Type B pancreatic cell (in vitro differentiated cells): ENCODE measurements around the gene IRF8. TPM values are rescaled to one million over a fixed set of nuclear protein-coding genes. Genes with fewer than 3 reads are reported as not detected.

Experiments
- DNase-seq: peaks from one replicate; pipeline ENCODE4 v3.0.0; 2021; ENCODE audit warnings: mixed read lengths; ENCODE audit not compliant: unreplicated experiment; ENCODE audit errors: extremely low spot score
- H3K27ac Mint-ChIP-seq: 2 replicates; pipeline ENCODE4 v1.8.0; 2021; ENCODE audit warnings: mild to moderate bottlenecking, mixed read lengths
- H3K27me3 Mint-ChIP-seq: 2 replicates; pipeline ENCODE4 v1.8.0; 2021; ENCODE audit warnings: mixed read lengths
- H3K36me3 Mint-ChIP-seq: 2 replicates; pipeline ENCODE4 v1.8.0; 2021; ENCODE audit warnings: mixed read lengths
- H3K4me1 Mint-ChIP-seq: one replicate; pipeline ENCODE4 v1.8.0; 2021; ENCODE audit warnings: mixed read lengths; ENCODE audit not compliant: unreplicated experiment
- H3K4me3 Mint-ChIP-seq: 2 replicates; pipeline ENCODE4 v1.8.0; 2021; ENCODE audit warnings: mild to moderate bottlenecking, mixed read lengths
- H3K9me3 Mint-ChIP-seq: 2 replicates; pipeline ENCODE4 v1.8.0; 2021; ENCODE audit warnings: mixed read lengths
- total RNA-seq: library from RNA; stranded (reverse); gene quantifications from 2 replicates; pipeline ENCODE4 v1.2.1, GENCODE V29; 2021; ENCODE audit warnings: low replicate concordance
- TF ChIP-seq, protein P1 (sequence below): fragments of 200-600 bp; sonication (generic); conservative IDR thresholded peaks from 2 replicates; pipeline ENCODE4 v1.5.0; 2021; ENCODE audit warnings: antibody characterized with exemption, mild to moderate bottlenecking

The IRF8 gene
- total RNA-seq, 1 donor from 2014 or later: 12.6 TPM

- Mint-ChIP-seq H3K4me1 (no peaks in the 10 kb centered on the region), H3K27ac (no peak overlapping the region), H3K27me3 (peaks cover 67% of the 10 kb centered on the region), H3K36me3 (no peaks in the 10 kb centered on the region), H3K4me3 (no peak overlapping the region), H3K9me3 (no peaks in the 10 kb centered on the region)
- no peak for DNase-seq
- TF ChIP-seq, protein P1, sequence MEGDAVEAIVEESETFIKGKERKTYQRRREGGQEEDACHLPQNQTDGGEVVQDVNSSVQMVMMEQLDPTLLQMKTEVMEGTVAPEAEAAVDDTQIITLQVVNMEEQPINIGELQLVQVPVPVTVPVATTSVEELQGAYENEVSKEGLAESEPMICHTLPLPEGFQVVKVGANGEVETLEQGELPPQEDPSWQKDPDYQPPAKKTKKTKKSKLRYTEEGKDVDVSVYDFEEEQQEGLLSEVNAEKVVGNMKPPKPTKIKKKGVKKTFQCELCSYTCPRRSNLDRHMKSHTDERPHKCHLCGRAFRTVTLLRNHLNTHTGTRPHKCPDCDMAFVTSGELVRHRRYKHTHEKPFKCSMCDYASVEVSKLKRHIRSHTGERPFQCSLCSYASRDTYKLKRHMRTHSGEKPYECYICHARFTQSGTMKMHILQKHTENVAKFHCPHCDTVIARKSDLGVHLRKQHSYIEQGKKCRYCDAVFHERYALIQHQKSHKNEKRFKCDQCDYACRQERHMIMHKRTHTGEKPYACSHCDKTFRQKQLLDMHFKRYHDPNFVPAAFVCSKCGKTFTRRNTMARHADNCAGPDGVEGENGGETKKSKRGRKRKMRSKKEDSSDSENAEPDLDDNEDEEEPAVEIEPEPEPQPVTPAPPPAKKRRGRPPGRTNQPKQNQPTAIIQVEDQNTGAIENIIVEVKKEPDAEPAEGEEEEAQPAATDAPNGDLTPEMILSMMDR: no peak
Observed at GRCh38 chr16:85878875-85879274, 20.1 kb upstream of the IRF8 start.

GRCh38 chr16:85879549-85879948, 19.4 kb upstream of the IRF8 start:
- no peaks in the 10 kb centered on the region for H3K36me3 Mint-ChIP-seq
- H3K4me3 Mint-ChIP-seq: no peak overlapping the region
- peaks cover 67% of the 10 kb centered on the region for H3K27me3 Mint-ChIP-seq
- no peak for DNase-seq
- H3K9me3 Mint-ChIP-seq: no peaks in the 10 kb centered on the region
- H3K4me1 Mint-ChIP-seq: no peaks in the 10 kb centered on the region
- TF ChIP-seq, protein P1: no peak
- no peak overlapping the region for H3K27ac Mint-ChIP-seq

GRCh38 chr16:85879975-85880831, 18.8 kb upstream of the IRF8 start:
- Mint-ChIP-seq H3K27me3 (peaks cover 73% of the 10 kb centered on the region), H3K4me1 (no peaks in the 10 kb centered on the region)

DNA sequence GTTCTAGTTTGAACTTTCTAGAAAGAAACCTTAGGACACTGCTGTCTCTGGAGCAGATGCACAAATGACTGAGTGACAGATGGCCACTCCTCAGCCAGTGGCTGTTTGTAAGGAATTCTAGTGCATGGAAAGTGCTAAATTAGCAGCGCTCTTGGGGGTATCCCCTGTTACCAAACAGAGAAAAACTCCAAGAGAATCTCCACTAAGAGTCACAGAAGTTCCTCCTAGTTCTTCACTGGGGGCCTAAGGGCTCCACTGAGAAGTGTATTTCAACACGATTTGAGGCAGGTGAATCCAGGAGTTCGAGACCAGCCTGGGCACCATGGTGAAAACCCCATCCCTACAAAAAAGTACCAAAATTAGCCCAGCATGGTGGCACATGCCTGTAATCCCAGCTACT, 18.1 kb upstream of the IRF8 start:
- no peak overlapping the region for H3K27ac Mint-ChIP-seq
- DNase-seq: no peak
- H3K36me3 Mint-ChIP-seq: no peaks in the 10 kb centered on the region
- no peak overlapping the region for H3K4me3 Mint-ChIP-seq
- TF ChIP-seq, protein P1: no peak
- H3K4me1 Mint-ChIP-seq: no peaks in the 10 kb centered on the region
- H3K27me3 Mint-ChIP-seq: peaks cover 72% of the 10 kb centered on the region
- H3K9me3 Mint-ChIP-seq: no peaks in the 10 kb centered on the region

More at GRCh38 chr16:85879975-85880831, 18.8 kb upstream of the IRF8 start:
- Mint-ChIP-seq H3K9me3 (no peaks in the 10 kb centered on the region), H3K4me3 (no peak overlapping the region), H3K36me3 (no peaks in the 10 kb centered on the region), H3K27ac (no peak overlapping the region)
- DNase-seq: no peak
- TF ChIP-seq, protein P1: no peak

DNA sequence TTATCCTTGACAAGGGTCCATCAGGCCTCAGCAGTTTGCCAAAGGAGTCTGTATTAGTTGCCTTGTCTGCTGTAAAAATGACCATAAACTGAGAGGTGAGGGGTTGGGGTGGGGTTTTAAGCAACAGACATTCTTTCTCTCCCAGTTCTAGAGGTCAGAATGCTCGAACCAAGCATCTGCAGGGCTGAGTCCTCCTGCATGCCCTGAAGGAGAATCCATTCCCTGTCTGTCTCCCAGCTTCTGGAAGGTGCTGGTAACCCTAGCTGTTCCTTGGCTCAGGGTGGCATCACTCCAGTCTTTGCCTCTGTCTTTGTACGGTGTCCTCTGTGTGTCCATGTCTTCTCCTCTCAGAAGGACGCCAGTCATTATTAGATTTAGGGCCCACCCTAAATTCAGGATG, 17.5 kb upstream of the IRF8 start:
- no peaks in the 10 kb centered on the region for H3K36me3 Mint-ChIP-seq
- H3K9me3 Mint-ChIP-seq: no peaks in the 10 kb centered on the region
- TF ChIP-seq, protein P1: no peak
- H3K27ac Mint-ChIP-seq: no peak overlapping the region
- no peak overlapping the region for H3K4me3 Mint-ChIP-seq
- peaks cover 67% of the 10 kb centered on the region for H3K27me3 Mint-ChIP-seq
- H3K4me1 Mint-ChIP-seq: no peaks in the 10 kb centered on the region
- no peak for DNase-seq
